Body of pancreas (tissue), 4 donors: ENCODE data around the gene ROPN1B. TPM values are rescaled to one million over a fixed set of nuclear protein-coding genes. Genes with fewer than 3 reads are reported as not detected.

Experiments
- ATAC-seq: fragments of 150-250 bp; one replicate; pipeline ENCODE4 v1.9.1; 2016
- DNase-seq, 4 donors: peaks; one replicate each; pipeline ENCODE4 v3.0.0-alpha.2; 2019
- H3K27ac ChIP-seq, 4 donors: fragments of 200-600 bp; sonication (generic); 1 replicate in 3 of 4; 2 replicates in 1 of 4; pipeline versions ENCODE4 v1.5.1 to v1.6.1; 2016 to 2019; ENCODE audit warnings: mild to moderate bottlenecking in 1 of 4, mixed read lengths in 1 of 4, moderate library complexity in 1 of 4
- H3K27me3 ChIP-seq, 2 donors: fragments of 200-600 bp; sonication (generic); one replicate each; pipeline ENCODE4 v1.6.0; 2016; ENCODE audit warnings: mild to moderate bottlenecking in 1 of 2
- H3K36me3 ChIP-seq, 2 donors: fragments of 200-600 bp; sonication (generic); replicated peaks in 1 of 2; 2 replicates each; pipeline ENCODE4 v1.5.1; 2016; ENCODE audit warnings: low read depth in 2 of 2; ENCODE audit not compliant: insufficient read depth in 1 of 2
- H3K4me1 ChIP-seq: fragments of 200-600 bp; sonication (generic); one replicate; pipeline ENCODE4 v1.6.0; 2016
- H3K4me3 ChIP-seq, 2 donors: fragments of 200-600 bp; sonication (generic); 1 replicate in 1 of 2; 2 replicates in 1 of 2; pipeline ENCODE4 v1.5.1; 2016 to 2019
- H3K9me3 ChIP-seq, 3 donors: fragments of 200-600 bp; sonication (generic); 1 replicate in 2 of 3; 2 replicates in 1 of 3; pipeline ENCODE4 v1.5.1; 2016
- POLR2A ChIP-seq, 3 donors: fragments of 450-650 bp; IDR thresholded peaks; one replicate each; pipeline ENCODE4 v1.6.1; 2016; ENCODE audit warnings: antibody characterized with exemption in 3 of 3, mild to moderate bottlenecking in 2 of 3
- WGBS, 2 donors: methylation state at CpG; one replicate each; pipeline ENCODE4 v1.1.5; 2017; 5-methylcytosine and 5-hydroxymethylcytosine counted together
- intact Hi-C: fragments of 100-400 bp; cut with DNase I; formaldehyde crosslinking; loops from one replicate; pipeline ENCODE4 v1.15.1; 2023
- small RNA-seq: library from RNA; depleted of rRNA; stranded (forward); fragments of <200 nt; gene quantifications from one replicate; pipeline ENCODE3, GENCODE V24; 2016
- total RNA-seq, 2 donors: library from RNA; depleted of rRNA; stranded (reverse); fragments of >200 nt; gene quantifications; one replicate each; pipeline ENCODE4 v1.1.0, GENCODE V29; 2016
- TF ChIP-seq, protein P1 (sequence below), 7 experiments: fragments of 450-650 bp in 4 of 7; fragments of 200-600 bp in 3 of 7; sonication (generic) in 3 of 7; IDR thresholded peaks; one replicate each; pipeline ENCODE4 v1.5.1; 2016 to 2019; ENCODE audit warnings: antibody characterized with exemption in 7 of 7

The ROPN1B gene
- total RNA-seq, 2 donors from 2014 or later, result 0.52 TPM; not detected in 1

- H3K4me3 ChIP-seq, result no peak overlapping the region
- no peak overlapping the region for H3K27ac ChIP-seq
- no peak for TF ChIP-seq POLR2A (IDR thresholded peaks at IDR 0.05)
- TF ChIP-seq, protein P1, sequence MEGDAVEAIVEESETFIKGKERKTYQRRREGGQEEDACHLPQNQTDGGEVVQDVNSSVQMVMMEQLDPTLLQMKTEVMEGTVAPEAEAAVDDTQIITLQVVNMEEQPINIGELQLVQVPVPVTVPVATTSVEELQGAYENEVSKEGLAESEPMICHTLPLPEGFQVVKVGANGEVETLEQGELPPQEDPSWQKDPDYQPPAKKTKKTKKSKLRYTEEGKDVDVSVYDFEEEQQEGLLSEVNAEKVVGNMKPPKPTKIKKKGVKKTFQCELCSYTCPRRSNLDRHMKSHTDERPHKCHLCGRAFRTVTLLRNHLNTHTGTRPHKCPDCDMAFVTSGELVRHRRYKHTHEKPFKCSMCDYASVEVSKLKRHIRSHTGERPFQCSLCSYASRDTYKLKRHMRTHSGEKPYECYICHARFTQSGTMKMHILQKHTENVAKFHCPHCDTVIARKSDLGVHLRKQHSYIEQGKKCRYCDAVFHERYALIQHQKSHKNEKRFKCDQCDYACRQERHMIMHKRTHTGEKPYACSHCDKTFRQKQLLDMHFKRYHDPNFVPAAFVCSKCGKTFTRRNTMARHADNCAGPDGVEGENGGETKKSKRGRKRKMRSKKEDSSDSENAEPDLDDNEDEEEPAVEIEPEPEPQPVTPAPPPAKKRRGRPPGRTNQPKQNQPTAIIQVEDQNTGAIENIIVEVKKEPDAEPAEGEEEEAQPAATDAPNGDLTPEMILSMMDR (IDR thresholded peaks at IDR 0.05), result no peak
- intact Hi-C loops, result no loop called here
- no peak for DNase-seq
- no peaks in the 10 kb centered on the region for H3K27me3 ChIP-seq
- H3K4me1 ChIP-seq, result no peaks in the 10 kb centered on the region
- ATAC-seq, result no peak
- H3K9me3 ChIP-seq, result peaks cover 0 to 7% (median 0%) of the 10 kb centered on the region in 3 donors
- no peaks in the 10 kb centered on the region for H3K36me3 ChIP-seq
- 87 to 88% methylated on average over 9 of the region's 9 CpGs for WGBS, 2 donors
These were observed 63.0 kb downstream of the ROPN1B start for GRCh38 chr3:126031981-126032471.

Small RNA genes lying within 50 kb of the gene (small RNA-seq; reads per million reads assigned to genes)
- gene AC092903.1, result not detected

Other genes with a start within 250 kb of the ROPN1B start
- gene SLC41A3, start 114.9 kb downstream of the ROPN1B start, total RNA-seq, result 10 to 100 TPM; 27.4 to 41.0 TPM
- 10 to 100 TPM; 54.7 to 65.3 TPM for gene ALDH1L1, start 211.4 kb downstream of the ROPN1B start, total RNA-seq